SJSA1 (cell line): ENCODE measurements around the gene USP47. TPM values are rescaled to one million over a fixed set of nuclear protein-coding genes. Genes with fewer than 3 reads are reported as not detected.
A peak's percentile ranks its signal among the peaks of the same experiment; 100 is the strongest.

Experiments used
- DNase-seq, 2 experiments: peaks; one replicate each; pipeline ENCODE4 v3.0.0-alpha.2; 2015 to 2020; ENCODE audit warnings: low spot score in 2 of 2, low read depth in 1 of 2
- H3K27ac ChIP-seq: fragments of 250-450 bp; sonication (Bioruptor Pico); 2 replicates; pipeline ENCODE4 v1.5.1; 2020; ENCODE audit warnings: mild to moderate bottlenecking, moderate library complexity
- H3K27me3 ChIP-seq: fragments of 250-450 bp; sonication (Bioruptor Pico); replicated peaks from 2 replicates; pipeline ENCODE4 v1.5.1; 2020; ENCODE audit warnings: mild to moderate bottlenecking, moderate library complexity
- H3K36me3 ChIP-seq: fragments of 250-450 bp; sonication (Bioruptor Pico); 2 replicates; pipeline ENCODE4 v1.5.1; 2020; ENCODE audit warnings: mild to moderate bottlenecking
- H3K4me1 ChIP-seq: fragments of 250-450 bp; sonication (Bioruptor Pico); replicated peaks from 2 replicates; pipeline ENCODE4 v1.6.1; 2021; ENCODE audit warnings: mild to moderate bottlenecking
- H3K4me3 ChIP-seq: fragments of 250-450 bp; sonication (Bioruptor Pico); 2 replicates; pipeline ENCODE4 v1.5.1; 2020; ENCODE audit warnings: mild to moderate bottlenecking
- H3K9me3 ChIP-seq: fragments of 250-450 bp; sonication (Bioruptor Pico); replicated peaks from 2 replicates; pipeline ENCODE4 v1.5.1; 2020; ENCODE audit warnings: mild to moderate bottlenecking
- total RNA-seq: library from RNA; depleted of rRNA; stranded (reverse); fragments of >200 nt; shearing (Covaris generic); gene quantifications from 2 replicates; pipeline ENCODE4 v1.2.3, GENCODE V29; 2014

USP47 gene
- total RNA-seq, 1 experiment from 2014 or later: 64.9 TPM

DNA sequence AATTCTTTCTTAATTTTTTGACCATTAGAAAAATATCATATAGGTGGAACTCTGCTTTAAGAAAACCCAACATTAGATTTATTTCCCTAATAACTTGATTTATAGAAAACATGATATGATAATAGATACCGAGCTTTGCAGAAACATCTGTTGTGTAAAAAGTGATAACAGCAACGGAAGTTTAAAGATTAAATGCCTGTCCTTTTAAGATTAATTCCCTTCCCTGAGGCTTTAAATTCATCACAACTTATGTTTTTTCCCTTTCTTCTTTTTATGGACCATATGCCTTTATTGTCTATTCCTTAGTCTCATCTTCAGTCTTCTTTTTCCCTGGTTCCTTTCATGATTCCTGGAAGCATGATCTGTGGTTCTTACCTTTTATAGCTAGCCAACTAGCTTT is 1.9 kb downstream of the USP47 start:
- Histone ChIP-seq H3K4me1 (peaks cover 11% of the 10 kb centered on the region), H3K4me3 (peak overlapping the region; percentile 76), H3K9me3 (no peaks in the 10 kb centered on the region), H3K36me3 (peaks cover 6% of the 10 kb centered on the region; the same call in 1 of the 2 replicates), H3K27me3 (no peaks in the 10 kb centered on the region), H3K27ac (peak overlapping the region; percentile 81; the same call in 1 of the 2 replicates)
- no peak for DNase-seq

DNA sequence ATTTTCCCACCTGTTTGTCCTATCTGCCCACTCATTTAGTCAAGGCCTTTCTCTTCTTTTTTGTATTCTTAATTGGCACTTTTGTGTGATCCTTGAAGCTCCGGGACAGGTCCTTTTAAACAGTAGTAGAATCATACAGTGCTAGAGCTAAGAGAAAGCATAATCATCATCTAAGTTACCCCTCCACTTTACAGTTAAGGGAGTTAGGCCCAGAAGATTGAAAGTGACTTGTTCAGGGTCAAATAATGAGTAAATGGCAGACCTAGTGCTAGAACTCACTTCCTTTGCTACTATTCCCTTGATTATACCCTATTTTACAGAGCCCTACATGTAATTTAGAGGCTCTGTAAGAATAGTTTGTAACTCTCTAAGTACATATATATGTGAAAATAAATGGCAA is 2.5 kb downstream of the USP47 start:
- DNase-seq: no peak
- Histone ChIP-seq H3K27ac (no peak overlapping the region), H3K9me3 (no peaks in the 10 kb centered on the region), H3K4me3 (no peak overlapping the region), H3K36me3 (peaks cover 6% of the 10 kb centered on the region; the same call in 1 of the 2 replicates), H3K4me1 (peaks cover 14% of the 10 kb centered on the region), H3K27me3 (no peaks in the 10 kb centered on the region)

DNA sequence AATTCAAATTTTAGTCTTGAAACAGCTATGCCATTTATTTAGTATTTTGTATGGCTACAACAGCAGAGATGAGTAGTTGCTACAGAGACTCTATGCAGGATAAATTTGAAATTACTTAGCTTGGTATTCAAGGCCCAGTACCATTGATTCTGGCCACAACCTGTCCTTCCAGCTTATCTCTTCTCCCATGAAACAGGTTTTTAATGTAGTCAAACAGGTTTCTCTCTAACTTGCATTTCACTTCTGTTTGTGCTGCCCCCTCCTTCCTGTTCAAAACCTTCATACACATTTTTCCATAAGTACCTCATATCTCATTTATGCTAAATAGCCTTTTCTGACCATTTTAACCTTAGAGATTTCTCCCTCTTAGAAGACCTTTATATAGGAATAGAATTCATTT is 3.3 kb downstream of the USP47 start:
- Histone ChIP-seq H3K36me3 (peaks cover 6% of the 10 kb centered on the region; the same call in 1 of the 2 replicates), H3K9me3 (no peaks in the 10 kb centered on the region), H3K27me3 (no peaks in the 10 kb centered on the region), H3K27ac (no peak overlapping the region), H3K4me3 (no peak overlapping the region), H3K4me1 (peaks cover 22% of the 10 kb centered on the region)
- no peak for DNase-seq

DNA sequence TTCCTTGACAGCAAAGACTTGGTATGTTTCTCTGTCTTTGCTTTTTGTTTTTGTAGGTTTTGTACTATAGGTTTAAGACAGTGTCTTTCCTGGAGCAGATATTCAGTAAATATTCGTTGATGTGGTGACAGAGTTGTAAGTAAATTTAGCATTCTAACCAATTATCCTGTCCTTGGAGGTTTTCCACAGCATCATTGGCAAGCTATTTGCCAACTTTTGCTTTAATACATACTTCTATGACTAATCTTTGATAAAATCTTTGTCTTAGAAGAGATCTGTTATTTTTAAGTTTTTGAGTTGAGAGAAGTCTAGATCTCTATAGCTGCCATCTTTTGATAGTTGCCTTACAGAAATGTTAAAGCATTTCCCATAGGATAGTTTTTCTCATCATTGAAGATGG is 3.8 kb downstream of the USP47 start:
- H3K36me3 ChIP-seq: peaks cover 6% of the 10 kb centered on the region; the same call in 1 of the 2 replicates
- no peaks in the 10 kb centered on the region for H3K27me3 ChIP-seq
- no peaks in the 10 kb centered on the region for H3K9me3 ChIP-seq
- no peak overlapping the region for H3K27ac ChIP-seq
- peaks cover 22% of the 10 kb centered on the region for H3K4me1 ChIP-seq
- H3K4me3 ChIP-seq: no peak overlapping the region
- DNase-seq: no peak

DNA sequence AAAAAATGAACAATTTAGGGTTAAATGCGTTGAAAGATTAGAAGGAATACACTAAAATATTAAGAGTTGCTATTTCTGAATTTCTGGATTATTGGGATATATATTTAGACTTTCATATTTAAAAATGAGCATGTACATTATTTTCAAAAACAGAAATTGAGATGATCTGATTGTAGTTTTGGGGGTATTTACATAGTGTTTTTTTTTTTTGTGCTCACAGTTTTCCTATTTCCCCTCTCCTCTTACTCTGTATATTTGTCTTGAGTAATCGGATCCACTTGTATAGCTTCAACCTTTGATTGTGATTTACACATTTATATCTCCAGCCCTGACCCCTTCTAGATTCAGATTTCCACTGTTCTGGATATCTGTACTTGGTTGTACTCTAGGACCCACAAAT is 5.3 kb downstream of the USP47 start:
- Histone ChIP-seq H3K9me3 (no peaks in the 10 kb centered on the region), H3K4me3 (no peak overlapping the region), H3K36me3 (peaks cover 9% of the 10 kb centered on the region; the same call in 1 of the 2 replicates), H3K4me1 (peaks cover 18% of the 10 kb centered on the region), H3K27ac (no peak overlapping the region), H3K27me3 (no peaks in the 10 kb centered on the region)
- DNase-seq: no peak

DNA sequence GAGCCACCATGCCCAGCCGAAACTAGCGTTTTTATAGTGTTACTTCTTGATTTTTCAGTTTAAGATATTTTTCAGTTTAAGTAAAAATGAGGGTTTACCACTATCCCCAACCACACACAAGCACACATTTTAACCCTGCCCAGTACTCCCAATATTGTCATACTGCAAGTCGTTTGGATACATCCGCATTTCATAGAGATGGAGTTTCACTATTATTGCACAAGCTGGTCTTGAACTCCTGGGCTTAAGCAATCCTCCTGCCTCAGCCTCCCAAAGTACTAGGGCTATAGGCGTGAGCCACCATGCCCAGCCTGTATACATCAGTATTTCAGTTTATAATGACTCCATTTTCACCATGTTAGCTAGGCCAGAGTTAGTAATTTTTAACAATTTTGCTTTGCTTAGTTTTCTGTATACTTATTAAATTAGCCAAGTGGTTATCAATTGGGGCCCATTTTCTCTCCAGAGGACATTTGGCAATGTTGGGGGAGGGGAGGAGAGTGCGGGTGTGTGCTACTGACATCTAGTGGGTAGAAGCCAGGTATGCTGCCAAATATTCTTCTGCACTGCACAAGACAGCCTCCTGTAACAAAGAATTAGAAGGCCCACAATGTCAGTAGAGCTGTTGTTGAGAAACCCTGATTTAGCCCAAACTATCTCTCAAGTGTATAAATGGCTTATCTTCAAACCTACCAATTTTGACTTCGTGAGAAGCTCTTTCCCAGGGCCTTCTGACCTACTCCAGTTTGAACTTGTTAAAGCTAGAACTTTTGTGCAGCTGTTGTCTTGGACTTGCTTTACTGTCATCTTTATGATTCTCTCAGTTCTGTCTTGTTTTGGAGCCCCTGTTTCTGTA is 7.3 kb downstream of the USP47 start:
- Histone ChIP-seq H3K4me1 (peaks cover 13% of the 10 kb centered on the region), H3K36me3 (peaks cover 8% of the 10 kb centered on the region; the same call in 1 of the 2 replicates), H3K27ac (no peak overlapping the region), H3K27me3 (no peaks in the 10 kb centered on the region), H3K4me3 (no peak overlapping the region), H3K9me3 (no peaks in the 10 kb centered on the region)
- peak; percentile 42 to 50 for DNase-seq

DNA sequence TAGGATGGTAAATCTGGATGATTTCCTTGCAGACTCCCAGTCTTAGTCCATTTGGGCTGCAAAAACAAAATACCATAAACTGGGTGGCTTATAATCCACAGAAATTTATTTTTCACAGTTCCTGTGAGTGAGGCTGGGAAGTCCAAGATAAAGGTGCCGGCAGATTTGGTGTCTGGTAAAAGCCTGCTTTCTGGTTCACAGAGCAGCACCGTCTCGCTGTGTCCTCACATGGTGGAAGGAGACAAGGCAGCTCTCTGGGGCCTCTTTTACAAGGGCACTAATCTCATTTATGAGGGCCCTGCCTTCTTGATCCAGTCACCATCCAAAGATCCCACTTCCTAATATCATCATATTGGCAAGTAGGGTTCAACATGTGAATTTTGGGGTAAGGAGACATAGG is 8.9 kb downstream of the USP47 start:
- H3K27me3 ChIP-seq: no peaks in the 10 kb centered on the region
- DNase-seq: no peak
- H3K9me3 ChIP-seq: no peaks in the 10 kb centered on the region
- no peak overlapping the region for H3K4me3 ChIP-seq
- H3K27ac ChIP-seq: no peak overlapping the region
- peaks cover 11% of the 10 kb centered on the region for H3K4me1 ChIP-seq
- peaks cover 8% of the 10 kb centered on the region; the same call in 1 of the 2 replicates for H3K36me3 ChIP-seq

DNA sequence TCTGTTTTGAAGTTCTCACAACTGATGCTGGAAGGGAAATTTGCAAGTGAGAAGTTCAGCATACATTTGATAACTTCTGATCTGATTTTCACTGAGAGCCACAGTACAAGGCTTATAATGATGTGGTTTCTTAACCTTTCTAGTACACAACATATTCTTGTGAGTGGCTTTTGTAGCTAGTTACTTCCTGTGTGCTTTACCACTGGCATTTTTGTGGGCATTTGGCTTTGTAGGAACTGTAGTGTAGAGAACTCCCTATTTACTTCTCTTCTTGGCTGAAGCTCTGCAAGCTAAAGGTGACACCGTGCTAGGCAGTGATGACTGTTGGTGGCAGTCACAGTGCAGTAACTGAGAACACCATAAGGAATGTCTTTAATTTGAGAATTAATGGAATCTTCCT is 14.9 kb downstream of the USP47 start:
- no peak overlapping the region for H3K4me3 ChIP-seq
- DNase-seq: peak in 1 of 2 experiments; percentile 41
- no peaks in the 10 kb centered on the region for H3K27me3 ChIP-seq
- peaks cover 3% of the 10 kb centered on the region; the same call in 1 of the 2 replicates for H3K36me3 ChIP-seq
- peaks cover 36% of the 10 kb centered on the region for H3K4me1 ChIP-seq
- no peaks in the 10 kb centered on the region for H3K9me3 ChIP-seq
- H3K27ac ChIP-seq: no peak overlapping the region

DNA sequence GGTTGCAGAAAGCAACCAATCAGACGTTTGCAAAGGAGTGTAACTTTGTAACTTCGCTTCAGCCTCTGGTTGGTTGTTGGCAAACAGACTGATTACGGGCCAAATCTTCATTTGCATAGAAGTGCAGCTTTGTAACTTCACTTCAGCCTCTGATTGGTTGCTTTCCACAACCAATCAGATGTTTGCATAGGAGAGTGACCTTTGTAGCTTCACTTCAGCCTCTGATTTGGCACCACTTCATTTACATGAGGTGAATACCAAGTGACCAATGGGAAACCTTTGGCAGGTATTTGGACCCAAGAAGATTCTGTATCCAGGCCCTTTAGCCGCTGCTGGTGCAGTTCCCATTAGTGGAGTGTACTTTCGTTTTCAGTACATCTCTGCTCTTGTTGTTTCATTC is 16.0 kb downstream of the USP47 start:
- peak overlapping the region; percentile 4; the same call in 1 of the 2 replicates for H3K4me3 ChIP-seq

DNA sequence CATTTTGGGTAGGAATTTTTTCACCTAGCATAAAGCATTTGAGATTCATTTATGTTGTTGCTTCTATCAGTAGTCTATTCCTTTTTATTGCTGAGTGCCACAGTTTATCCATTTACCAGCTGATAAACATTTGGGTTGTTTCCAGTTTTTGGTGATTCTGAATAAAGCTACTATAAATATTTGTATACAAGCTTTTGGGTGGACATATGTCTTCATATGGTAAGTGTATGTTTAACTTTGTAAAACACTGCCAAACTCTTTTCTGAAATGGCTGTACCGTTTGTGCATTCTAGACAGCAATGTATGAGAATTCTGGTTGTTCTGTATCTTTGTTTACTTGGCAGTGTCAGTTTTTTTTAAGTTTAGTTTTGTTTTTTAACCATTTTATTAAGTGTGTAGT is 16.9 kb downstream of the USP47 start:
- H3K36me3 ChIP-seq: no peaks in the 10 kb centered on the region
- DNase-seq: no peak
- no peak overlapping the region for H3K4me3 ChIP-seq
- H3K27me3 ChIP-seq: no peaks in the 10 kb centered on the region
- H3K4me1 ChIP-seq: peaks cover 36% of the 10 kb centered on the region
- H3K9me3 ChIP-seq: no peaks in the 10 kb centered on the region
- H3K27ac ChIP-seq: no peak overlapping the region

More for the DNA sequence above, 16.0 kb downstream of the USP47 start:
- no peak overlapping the region for H3K27ac ChIP-seq
- DNase-seq: no peak
- peaks cover 36% of the 10 kb centered on the region for H3K4me1 ChIP-seq
- no peaks in the 10 kb centered on the region for H3K27me3 ChIP-seq
- no peaks in the 10 kb centered on the region for H3K9me3 ChIP-seq
- 0 out of 2 replicates have a peak, but pooled peaks cover 3% of the 10 kb centered on the region for H3K36me3 ChIP-seq

DNA sequence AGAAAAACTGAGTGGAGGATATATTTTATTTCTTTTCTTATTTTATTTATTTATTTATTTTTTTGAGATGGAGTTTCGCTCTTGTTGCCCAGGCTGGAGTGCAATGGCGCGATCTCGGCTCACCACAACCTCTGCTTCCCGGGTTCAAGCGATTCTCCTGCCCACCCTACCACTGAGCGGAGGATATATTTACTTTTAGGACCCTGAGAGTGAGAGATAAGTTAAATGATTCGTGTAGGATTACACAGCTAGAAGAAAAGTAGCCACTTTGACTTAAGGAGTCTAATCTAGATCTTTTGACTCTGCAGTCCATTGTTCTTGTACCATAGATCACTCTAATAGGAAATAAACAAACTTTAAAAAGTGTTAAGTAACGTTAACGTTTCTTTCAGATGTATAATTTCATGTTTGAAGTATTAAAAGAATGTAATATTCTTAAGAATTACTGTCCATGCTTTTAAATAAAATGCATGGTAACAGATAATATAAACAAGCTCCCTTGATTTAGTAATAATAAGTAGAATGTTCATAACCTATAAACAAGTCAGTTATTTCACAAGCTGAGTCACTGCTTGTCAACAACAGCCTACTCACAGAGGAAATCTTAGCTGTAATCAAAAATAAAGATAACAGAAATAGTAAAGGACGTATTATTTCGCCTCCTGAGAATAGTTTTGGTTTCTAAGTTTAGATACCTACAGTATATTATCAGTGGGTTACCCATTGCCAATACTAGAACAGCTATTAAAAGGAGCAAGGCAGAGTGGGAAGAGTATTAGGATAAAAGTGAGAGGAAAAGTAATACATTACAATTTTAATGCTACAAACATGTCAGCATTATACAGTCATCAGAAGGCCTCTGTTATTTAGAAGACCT is 18.6 kb downstream of the USP47 start:
- Histone ChIP-seq H3K27ac (peak overlapping the region; percentile 39), H3K4me3 (no peak overlapping the region), H3K4me1 (peaks cover 43% of the 10 kb centered on the region), H3K9me3 (no peaks in the 10 kb centered on the region), H3K36me3 (no peaks in the 10 kb centered on the region), H3K27me3 (no peaks in the 10 kb centered on the region)
- peak in 1 of 2 experiments; percentile 57 for DNase-seq

DNA sequence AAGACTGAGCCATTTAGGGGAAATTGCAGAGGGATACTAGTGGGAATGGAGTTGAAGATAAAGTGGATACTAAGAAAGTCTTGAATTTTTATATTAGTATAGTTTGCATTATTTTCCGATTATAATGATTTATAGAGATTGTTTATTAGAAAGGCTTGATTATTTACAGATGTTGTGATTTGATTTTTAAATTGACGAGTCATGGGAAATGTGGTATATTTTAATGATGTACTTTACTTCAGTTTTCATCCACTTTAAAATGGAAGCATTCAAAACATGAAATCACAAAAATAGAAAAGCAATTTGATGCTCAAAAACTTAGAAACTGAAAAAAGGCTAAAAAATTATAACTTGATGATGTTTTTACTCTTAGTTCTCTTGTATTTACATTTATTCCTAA is 21.2 kb downstream of the USP47 start:
- no peak overlapping the region for H3K27ac ChIP-seq
- H3K9me3 ChIP-seq: no peaks in the 10 kb centered on the region
- no peak for DNase-seq
- no peaks in the 10 kb centered on the region for H3K27me3 ChIP-seq
- H3K4me1 ChIP-seq: peaks cover 35% of the 10 kb centered on the region
- peaks cover 5% of the 10 kb centered on the region for H3K36me3 ChIP-seq
- H3K4me3 ChIP-seq: no peak overlapping the region

DNA sequence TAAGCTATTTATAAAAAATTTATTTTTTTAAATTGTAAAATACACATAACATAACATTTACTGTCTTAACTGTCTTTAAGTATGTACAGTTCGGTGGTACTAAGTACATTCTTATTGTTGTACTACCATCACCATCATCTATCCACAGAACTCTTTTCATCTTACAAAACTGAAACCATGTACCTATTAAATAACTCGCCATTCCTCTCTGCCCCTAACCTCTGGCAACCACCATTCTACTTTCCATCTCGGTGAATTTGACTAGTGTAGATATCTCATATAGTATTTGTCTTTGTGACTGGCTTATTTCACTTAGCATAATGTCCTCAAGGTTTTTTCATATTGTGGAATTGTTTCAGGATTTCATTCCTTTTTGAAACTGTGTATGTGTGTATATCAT is 22.6 kb downstream of the USP47 start:
- H3K27me3 ChIP-seq: no peaks in the 10 kb centered on the region
- H3K4me3 ChIP-seq: no peak overlapping the region
- peaks cover 30% of the 10 kb centered on the region for H3K4me1 ChIP-seq
- DNase-seq: no peak
- no peaks in the 10 kb centered on the region for H3K9me3 ChIP-seq
- peaks cover 7% of the 10 kb centered on the region for H3K36me3 ChIP-seq
- no peak overlapping the region for H3K27ac ChIP-seq

DNA sequence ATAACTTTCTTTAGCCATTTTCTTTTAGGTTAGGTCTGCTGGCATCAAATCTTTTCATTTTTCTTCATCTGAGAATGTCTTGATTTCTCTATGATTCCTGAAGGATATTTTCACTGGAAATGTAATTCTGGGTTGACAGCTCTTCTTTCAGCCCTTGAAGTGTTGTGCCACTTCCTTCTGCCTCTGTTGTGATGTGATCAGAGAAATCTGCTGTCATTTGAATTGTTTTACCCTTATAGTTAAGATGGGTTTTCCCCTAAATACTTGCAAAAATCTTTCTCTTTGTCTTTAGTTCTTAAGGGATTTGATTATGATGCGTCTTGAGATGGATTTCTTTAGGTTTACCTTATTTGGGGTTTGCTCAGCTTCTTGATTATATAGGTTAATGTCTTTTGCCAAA is 23.0 kb downstream of the USP47 start:
- H3K4me1 ChIP-seq: peaks cover 30% of the 10 kb centered on the region
- DNase-seq: no peak
- no peaks in the 10 kb centered on the region for H3K27me3 ChIP-seq
- H3K36me3 ChIP-seq: peaks cover 7% of the 10 kb centered on the region
- no peak overlapping the region for H3K4me3 ChIP-seq
- no peaks in the 10 kb centered on the region for H3K9me3 ChIP-seq
- H3K27ac ChIP-seq: peak overlapping the region; percentile 13; the same call in 1 of the 2 replicates
